Endodermal cell (in vitro differentiated cells): ENCODE data around the gene TEX22. TPM values are rescaled to one million over a fixed set of nuclear protein-coding genes. Genes with fewer than 3 reads are reported as not detected.

Experiments used
- DNase-seq: peaks from one replicate; pipeline ENCODE4 v3.0.0-alpha.2; 2017
- H3K27ac ChIP-seq: 2 replicates; pipeline ENCODE4 v1.5.1; 2013; ENCODE audit warnings: mild to moderate bottlenecking, low read depth, low read length, moderate library complexity
- H3K27me3 ChIP-seq: 2 replicates; pipeline ENCODE4 v1.6.1; 2013; ENCODE audit warnings: mild to moderate bottlenecking, low read length, moderate library complexity; ENCODE audit not compliant: insufficient read depth, control insufficient read depth, poor library complexity, severe bottlenecking
- H3K36me3 ChIP-seq: 2 replicates; pipeline ENCODE4 v1.7.0; 2013; ENCODE audit warnings: mild to moderate bottlenecking, low read length, moderate library complexity; ENCODE audit not compliant: control insufficient read depth, insufficient read depth
- H3K4me1 ChIP-seq: one replicate; pipeline ENCODE4 v1.7.0; 2013; ENCODE audit warnings: low read length; ENCODE audit not compliant: control insufficient read depth, insufficient read depth
- H3K4me3 ChIP-seq: 2 replicates; pipeline ENCODE4 v1.5.1; 2013; ENCODE audit warnings: mild to moderate bottlenecking, low read length, moderate library complexity
- H3K9ac ChIP-seq: 2 replicates; pipeline ENCODE4 v1.6.1; 2013; ENCODE audit warnings: mild to moderate bottlenecking, low read length, moderate library complexity; ENCODE audit not compliant: poor library complexity, severe bottlenecking; ENCODE audit errors: extremely low read depth
- H3K9me3 ChIP-seq: 2 replicates; pipeline ENCODE4 v1.6.1; 2013; ENCODE audit warnings: mild to moderate bottlenecking, low read length, moderate library complexity; ENCODE audit not compliant: control insufficient read depth
- H3K27ac Mint-ChIP-seq: 2 replicates; pipeline ENCODE4 v1.8.0; 2020; ENCODE audit warnings: mixed read lengths
- H3K27me3 Mint-ChIP-seq: 2 replicates; pipeline ENCODE4 v1.8.0; 2021; ENCODE audit warnings: mild to moderate bottlenecking, mixed read lengths; ENCODE audit not compliant: insufficient read depth
- H3K36me3 Mint-ChIP-seq: 2 replicates; pipeline ENCODE4 v1.8.0; 2020; ENCODE audit warnings: low read depth, mixed read lengths
- H3K4me1 Mint-ChIP-seq: 2 replicates; pipeline ENCODE4 v1.8.0; 2020; ENCODE audit warnings: mixed read lengths
- H3K4me3 Mint-ChIP-seq: 2 replicates; pipeline ENCODE4 v1.8.0; 2020; ENCODE audit warnings: mild to moderate bottlenecking, moderate library complexity, mixed read lengths
- H3K9me3 Mint-ChIP-seq: 2 replicates; pipeline ENCODE4 v1.8.0; 2020; ENCODE audit warnings: mild to moderate bottlenecking, mixed read lengths
- WGBS, 2 experiments: methylation state at CpG; one replicate each; pipeline versions ENCODE4 v1.1.5 to v1.1.7; 2013; ENCODE audit warnings: missing lambda C conversion rate in 2 of 2, mixed read lengths in 1 of 2; ENCODE audit not compliant: insufficient coverage in 1 of 2, insufficient read length in 1 of 2; 5-methylcytosine and 5-hydroxymethylcytosine counted together
- total RNA-seq, 2 donors: library from RNA; stranded (reverse); fragmentation: NEBNext Ultra II Directional in 1 of 2; extraction: Animal tissue kit (Norgen Biotek cat#: 25700) in 1 of 2; gene quantifications; 2 replicates in 1 of 2; 3 replicates in 1 of 2; pipeline ENCODE4 v1.2.1, GENCODE V29; 2021
- TF ChIP-seq, protein P1 (sequence below): fragments of 200-600 bp; sonication (generic); conservative IDR thresholded peaks from 2 replicates; pipeline ENCODE4 v1.5.0; 2021; ENCODE audit warnings: antibody characterized with exemption, mild to moderate bottlenecking

Gene TEX22
- total RNA-seq, 2 donors from 2014 or later: 1.9 to 3.5 TPM

DNA sequence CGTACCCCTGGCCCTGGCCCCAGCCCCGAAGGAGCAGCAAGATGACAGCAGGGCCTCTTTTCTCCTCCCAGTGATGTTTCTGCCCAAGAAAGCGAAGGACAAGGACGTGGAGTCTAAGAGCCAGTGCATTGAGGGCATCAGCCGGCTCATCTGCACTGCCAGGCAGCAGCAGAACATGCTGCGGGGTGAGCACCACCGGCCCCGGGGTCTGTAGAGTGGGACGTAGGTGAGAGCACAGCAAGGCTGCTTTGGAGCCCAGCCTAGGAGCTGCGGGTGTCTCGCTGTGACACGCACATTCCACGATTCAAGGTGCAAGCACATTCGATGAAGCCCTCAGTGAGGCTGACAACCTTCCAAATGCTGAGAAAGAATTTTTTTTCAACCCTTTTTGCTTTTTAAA is 5.2 kb upstream of the TEX22 start:
- Histone ChIP-seq H3K9ac (no peak overlapping the region), H3K4me1 (no peaks in the 10 kb centered on the region), H3K4me3 (no peak overlapping the region), H3K9me3 (no peaks in the 10 kb centered on the region), H3K27ac (no peak overlapping the region), H3K27me3 (no peaks in the 10 kb centered on the region), H3K36me3 (no peaks in the 10 kb centered on the region)
- TF ChIP-seq, protein P1, sequence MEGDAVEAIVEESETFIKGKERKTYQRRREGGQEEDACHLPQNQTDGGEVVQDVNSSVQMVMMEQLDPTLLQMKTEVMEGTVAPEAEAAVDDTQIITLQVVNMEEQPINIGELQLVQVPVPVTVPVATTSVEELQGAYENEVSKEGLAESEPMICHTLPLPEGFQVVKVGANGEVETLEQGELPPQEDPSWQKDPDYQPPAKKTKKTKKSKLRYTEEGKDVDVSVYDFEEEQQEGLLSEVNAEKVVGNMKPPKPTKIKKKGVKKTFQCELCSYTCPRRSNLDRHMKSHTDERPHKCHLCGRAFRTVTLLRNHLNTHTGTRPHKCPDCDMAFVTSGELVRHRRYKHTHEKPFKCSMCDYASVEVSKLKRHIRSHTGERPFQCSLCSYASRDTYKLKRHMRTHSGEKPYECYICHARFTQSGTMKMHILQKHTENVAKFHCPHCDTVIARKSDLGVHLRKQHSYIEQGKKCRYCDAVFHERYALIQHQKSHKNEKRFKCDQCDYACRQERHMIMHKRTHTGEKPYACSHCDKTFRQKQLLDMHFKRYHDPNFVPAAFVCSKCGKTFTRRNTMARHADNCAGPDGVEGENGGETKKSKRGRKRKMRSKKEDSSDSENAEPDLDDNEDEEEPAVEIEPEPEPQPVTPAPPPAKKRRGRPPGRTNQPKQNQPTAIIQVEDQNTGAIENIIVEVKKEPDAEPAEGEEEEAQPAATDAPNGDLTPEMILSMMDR: no peak
- Mint-ChIP-seq H3K27ac (no peak overlapping the region), H3K36me3 (peaks cover 13% of the 10 kb centered on the region), H3K27me3 (peaks cover 6% of the 10 kb centered on the region), H3K9me3 (peaks cover 2% of the 10 kb centered on the region), H3K4me1 (no peaks in the 10 kb centered on the region), H3K4me3 (no peak overlapping the region)
- WGBS, 2 experiments: 94 to 95% methylated on average over 11 to 14 of the region's 14 CpGs
- DNase-seq: no peak

DNA sequence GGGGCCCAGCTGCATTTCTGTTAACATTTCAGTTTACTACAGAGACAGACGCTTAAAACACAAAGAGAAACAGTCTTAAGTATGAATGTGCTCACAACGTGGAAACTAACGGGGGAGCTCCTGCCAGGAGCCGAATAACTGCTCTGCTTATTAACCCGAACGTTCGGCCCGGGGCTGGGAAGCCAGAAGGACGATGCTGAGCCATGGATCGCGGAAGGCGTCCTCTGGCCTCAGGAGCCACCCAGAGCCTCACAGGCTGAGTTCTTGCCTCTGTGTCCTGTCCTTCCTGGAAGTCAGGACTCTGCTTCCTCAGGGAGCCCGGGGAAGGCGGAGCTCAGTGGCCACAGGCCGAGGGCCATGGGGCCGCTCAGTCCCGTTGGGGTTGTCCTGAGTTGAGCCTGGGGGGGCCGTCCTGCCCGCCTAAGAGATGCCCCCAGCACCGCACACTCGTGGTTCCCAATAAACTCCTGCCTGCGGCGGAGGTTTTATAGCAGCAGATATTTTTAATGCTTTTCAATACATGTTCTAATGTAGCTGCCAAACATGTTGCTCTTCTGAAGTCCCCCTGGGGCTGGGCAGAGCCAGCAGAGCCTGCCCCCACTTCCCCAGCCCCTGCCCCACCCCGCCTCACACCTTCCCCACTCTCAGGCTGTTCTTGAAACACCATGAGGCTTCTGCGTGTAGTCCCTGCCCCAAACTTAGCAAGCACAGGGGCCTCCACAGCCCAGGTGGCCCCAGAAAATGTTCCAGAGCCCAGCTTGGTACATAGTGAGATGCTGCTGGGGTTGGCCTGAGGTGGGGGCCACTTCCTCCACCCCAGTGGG is 3.4 kb upstream of the TEX22 start:
- Mint-ChIP-seq H3K9me3 (peaks cover 15% of the 10 kb centered on the region), H3K4me3 (no peak overlapping the region), H3K27me3 (peaks cover 6% of the 10 kb centered on the region), H3K27ac (no peak overlapping the region), H3K36me3 (peaks cover 26% of the 10 kb centered on the region), H3K4me1 (no peaks in the 10 kb centered on the region)
- H3K4me3 ChIP-seq: no peak overlapping the region
- H3K9ac ChIP-seq: no peak overlapping the region
- TF ChIP-seq, protein P1: no peak
- peaks cover 10% of the 10 kb centered on the region for H3K9me3 ChIP-seq
- no peak overlapping the region for H3K27ac ChIP-seq
- no peaks in the 10 kb centered on the region for H3K27me3 ChIP-seq
- peaks cover 10% of the 10 kb centered on the region for H3K36me3 ChIP-seq
- no peak for DNase-seq
- H3K4me1 ChIP-seq: no peaks in the 10 kb centered on the region
- 91 to 94% methylated on average over 17 to 25 of the region's 25 CpGs for WGBS, 2 experiments

DNA sequence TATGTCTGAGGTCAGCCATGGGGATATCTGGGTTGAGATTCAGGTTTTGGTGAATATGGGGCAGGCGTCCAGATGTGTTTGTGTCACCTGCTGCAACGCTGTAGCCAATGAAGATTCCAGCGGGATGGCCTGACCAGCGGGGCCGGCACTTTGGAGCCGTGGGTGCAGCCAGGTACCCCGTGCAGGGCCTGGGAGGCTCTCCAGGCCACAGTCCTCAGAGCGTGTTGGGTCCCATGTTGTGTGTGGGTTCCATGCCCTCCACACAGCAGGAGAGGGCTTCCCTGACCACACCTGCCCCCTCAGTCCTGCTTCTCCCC is 2.8 kb upstream of the TEX22 start:
- DNase-seq: no peak
- H3K4me3 Mint-ChIP-seq: no peak overlapping the region
- Histone ChIP-seq H3K4me3 (no peak overlapping the region), H3K9me3 (peaks cover 16% of the 10 kb centered on the region), H3K36me3 (peaks cover 16% of the 10 kb centered on the region), H3K27me3 (no peaks in the 10 kb centered on the region), H3K9ac (no peak overlapping the region), H3K27ac (no peak overlapping the region), H3K4me1 (no peaks in the 10 kb centered on the region)
- TF ChIP-seq, protein P1: no peak
- WGBS, 2 experiments: 95 to 96% methylated on average over 8 of the region's 8 CpGs
- H3K36me3 Mint-ChIP-seq: peaks cover 32% of the 10 kb centered on the region
- no peaks in the 10 kb centered on the region for H3K4me1 Mint-ChIP-seq
- peaks cover 9% of the 10 kb centered on the region for H3K27me3 Mint-ChIP-seq
- H3K9me3 Mint-ChIP-seq: peaks cover 21% of the 10 kb centered on the region
- H3K27ac Mint-ChIP-seq: no peak overlapping the region
